Activated T-helper 9 cell treated with anti-CD3 and anti-CD28 coated beads, Interleukin-2, amount 50 U/mL, for 16 hours (primary cell): ENCODE measurements around the gene CRADD.
"Not testable (repeated sequence)": the region's sequence is repeated elsewhere in the genome, so short reads cannot be mapped to it uniquely, and the experiment has no call there.

ENCODE experiments used
- DNase-seq: peaks from one replicate; pipeline ENCODE4 v3.0.0-alpha.2; 2020; ENCODE audit warnings: low read depth

The CRADD gene

GRCh38 chr12:93902192-93902591 is 225.0 kb downstream of the CRADD start:
- no peak for DNase-seq

DNA sequence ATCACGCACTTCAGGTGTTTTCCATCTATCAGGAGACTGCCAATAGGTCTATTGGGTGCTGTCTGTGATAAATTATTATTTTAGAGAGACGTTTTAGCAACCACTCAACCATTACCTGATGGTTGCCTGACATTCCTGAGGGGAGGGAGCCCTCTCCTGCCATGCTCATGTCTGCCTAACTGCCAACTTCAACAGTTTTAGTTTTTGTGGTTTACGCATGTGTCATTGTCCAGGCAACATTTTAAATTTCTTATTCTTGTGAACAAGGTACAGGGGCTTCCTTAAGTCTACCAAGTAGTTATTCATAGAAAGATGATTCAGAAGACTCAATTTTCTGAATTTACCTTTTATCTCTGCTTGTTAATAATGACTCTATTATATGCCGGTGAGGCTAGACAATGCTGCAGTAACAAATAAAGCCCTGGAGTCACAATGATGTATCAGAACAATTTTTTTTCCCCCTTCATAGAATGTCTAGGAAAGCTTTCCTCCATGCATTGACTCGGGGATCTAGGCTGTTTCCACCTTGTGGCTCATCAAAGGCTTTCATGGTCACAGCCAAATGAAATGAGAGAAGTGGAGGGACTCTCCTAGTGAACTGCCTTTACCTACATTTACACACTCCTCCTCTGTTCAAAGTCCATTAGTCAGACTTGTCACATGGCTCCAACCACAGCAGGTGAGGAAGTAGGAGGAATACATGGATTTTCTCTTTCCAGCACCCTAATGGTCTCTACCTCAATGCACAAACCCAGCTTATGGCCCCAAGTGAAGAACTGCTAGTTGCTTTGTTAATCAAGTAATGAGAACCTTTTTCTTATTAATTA is 225.8 kb downstream of the CRADD start:
- no peak for DNase-seq

- DNase-seq: no peak
Observed at GRCh38 chr12:93904124-93904523, 226.9 kb downstream of the CRADD start.

- no peak for DNase-seq
Observed at GRCh38 chr12:93908264-93908663, 231.1 kb downstream of the CRADD start.

- no peak for DNase-seq
Observed at GRCh38 chr12:93908846-93909567, 231.8 kb downstream of the CRADD start.

DNA sequence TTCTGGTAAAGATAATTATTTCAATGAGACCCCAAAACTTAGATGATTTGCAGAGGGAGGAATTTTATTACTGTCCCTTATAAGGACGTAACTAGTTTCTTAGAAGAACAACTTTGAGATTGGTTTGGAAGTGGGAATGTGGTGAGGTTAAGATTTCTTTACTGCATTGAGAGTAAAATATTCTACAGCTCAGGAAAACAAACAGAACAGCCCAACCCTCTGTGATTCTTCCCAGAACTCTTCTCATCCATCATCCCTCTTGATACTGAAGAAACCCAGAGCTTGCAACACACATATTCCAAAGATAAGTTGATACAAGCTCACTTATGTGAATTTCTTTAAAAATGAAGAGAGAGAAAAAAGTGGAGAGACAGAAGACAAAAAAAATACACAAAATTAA is 234.2 kb downstream of the CRADD start:
- DNase-seq: no peak

GRCh38 chr12:93912086-93912733 is 235.0 kb downstream of the CRADD start:
- DNase-seq: no peak

- DNase-seq: no peak
Observed at GRCh38 chr12:93913845-93914244, 236.7 kb downstream of the CRADD start.

DNA sequence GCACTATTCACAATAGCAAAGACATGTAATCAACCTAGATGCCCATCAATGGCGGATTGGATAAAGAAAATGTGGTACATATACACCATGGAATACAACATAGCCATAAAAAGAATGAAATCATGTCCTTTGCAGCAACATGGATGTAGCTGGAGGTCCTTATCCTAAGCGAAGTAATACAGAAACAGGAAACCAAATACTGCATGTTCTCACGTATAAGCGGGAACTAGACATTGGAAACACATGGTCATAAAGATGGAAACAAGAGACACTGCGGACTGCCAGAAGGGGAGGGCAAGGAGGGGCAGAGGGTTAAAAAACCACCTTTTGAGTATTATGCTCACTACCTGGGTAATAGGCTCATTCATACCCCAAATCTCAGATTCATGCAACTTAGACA is 237.1 kb downstream of the CRADD start:
- DNase-seq: no peak

DNA sequence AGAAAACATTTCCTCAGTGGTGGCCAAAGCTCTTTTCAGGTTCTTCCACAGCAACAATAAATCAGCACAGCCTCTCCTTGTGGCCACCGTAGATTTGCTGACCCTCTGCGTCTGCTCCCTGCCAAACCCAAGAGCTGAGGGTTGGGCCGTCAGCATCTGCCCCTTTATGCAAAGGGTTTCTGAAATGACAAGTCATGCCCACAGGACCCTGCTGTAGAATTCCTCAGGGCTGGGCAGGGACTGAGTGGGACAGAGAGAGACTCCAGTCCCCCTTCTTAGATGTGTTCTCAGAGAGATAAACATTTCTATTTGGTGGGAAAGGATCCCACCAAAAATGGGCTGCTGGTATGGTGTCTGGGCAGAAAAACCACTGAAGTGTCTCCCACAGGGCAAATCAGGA is 238.2 kb downstream of the CRADD start:
- DNase-seq: no peak

DNA sequence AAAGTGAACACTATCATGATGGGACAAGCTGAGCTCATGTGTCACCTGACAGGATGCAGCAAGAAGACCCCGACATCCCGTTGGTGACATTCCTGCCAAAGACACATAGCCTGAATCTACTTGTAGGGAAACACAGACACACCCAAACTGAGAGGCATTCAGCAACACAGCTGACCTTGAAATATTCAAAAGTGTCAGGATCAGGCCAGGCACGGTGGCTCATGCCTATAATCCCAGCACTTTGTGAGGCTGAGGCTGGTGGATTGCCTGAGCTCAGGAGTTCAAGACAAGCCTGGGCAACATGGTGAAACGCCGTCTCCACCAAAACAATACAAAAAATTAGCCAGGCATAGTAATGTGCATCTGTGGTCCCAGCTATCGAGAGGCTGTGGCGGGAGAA is 239.2 kb downstream of the CRADD start:
- DNase-seq: no peak

GRCh38 chr12:93918262-93918661 is 241.1 kb downstream of the CRADD start:
- DNase-seq: no peak

GRCh38 chr12:93918900-93919299 is 241.7 kb downstream of the CRADD start:
- DNase-seq: no peak

DNA sequence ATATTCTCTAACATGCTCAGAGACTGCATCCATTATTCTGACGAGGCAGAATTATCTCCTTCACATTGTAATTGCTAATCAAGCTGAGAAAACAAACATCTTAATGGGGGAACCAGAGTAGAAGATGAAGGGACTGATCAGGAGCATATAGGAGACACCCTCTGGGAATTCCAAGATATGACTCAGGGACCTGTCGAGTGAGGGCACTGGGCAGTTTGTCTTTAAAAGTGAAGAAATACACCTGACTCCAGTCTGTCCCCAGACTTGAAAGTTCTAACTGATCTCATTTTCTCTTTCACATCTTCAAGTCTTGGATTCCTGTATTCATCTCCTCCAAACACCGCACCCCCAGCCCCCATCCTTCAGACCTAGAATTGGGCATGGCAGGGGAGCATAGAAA is 244.3 kb downstream of the CRADD start:
- DNase-seq: no peak

DNA sequence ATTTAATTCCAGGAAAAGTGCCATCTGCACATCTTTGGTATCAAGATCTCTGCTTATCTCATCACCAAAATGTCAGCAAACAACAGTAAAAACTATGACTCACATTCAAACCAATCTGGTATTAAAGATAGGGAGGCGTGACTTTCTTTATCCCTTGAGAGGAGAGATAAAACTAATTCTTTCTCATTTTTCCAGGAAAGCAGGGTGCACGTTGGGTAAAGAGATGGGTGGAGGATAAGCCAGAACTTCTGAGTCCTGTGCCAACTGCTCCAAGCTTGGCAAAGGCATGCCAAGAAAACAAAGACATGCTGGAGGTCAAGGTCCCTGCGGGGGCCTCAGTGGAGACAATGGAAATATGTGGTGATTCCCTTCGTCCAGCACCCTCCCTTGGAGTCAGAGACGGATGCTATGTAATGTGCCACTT is 245.4 kb downstream of the CRADD start:
- DNase-seq: no peak

GRCh38 chr12:93924367-93924766 is 247.2 kb downstream of the CRADD start:
- no peak for DNase-seq

- DNase-seq: no peak
Observed at GRCh38 chr12:93925585-93926205, 248.5 kb downstream of the CRADD start.

DNA sequence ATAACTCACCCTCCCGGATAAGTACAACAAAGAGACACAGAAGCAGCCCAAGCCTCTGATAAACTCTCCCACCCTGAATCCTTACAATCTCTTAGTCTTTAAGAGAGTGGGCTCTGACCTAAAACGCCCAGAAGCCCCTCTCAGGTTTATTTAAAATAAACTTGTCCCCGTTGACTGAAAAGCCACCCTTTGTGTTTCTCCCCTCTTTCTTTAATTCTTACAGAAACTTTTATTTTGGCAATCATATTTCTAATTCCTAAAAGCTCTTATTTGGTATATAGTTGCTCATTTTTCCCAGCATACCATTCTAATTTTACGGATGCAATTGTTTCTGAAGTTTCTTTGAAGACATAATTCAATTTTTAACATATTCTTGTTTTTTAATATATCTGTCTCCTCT is 249.1 kb downstream of the CRADD start:
- no peak for DNase-seq

- DNase-seq: not testable (repeated sequence)
Observed at GRCh38 chr12:93929081-93929480, 251.9 kb downstream of the CRADD start.

DNA sequence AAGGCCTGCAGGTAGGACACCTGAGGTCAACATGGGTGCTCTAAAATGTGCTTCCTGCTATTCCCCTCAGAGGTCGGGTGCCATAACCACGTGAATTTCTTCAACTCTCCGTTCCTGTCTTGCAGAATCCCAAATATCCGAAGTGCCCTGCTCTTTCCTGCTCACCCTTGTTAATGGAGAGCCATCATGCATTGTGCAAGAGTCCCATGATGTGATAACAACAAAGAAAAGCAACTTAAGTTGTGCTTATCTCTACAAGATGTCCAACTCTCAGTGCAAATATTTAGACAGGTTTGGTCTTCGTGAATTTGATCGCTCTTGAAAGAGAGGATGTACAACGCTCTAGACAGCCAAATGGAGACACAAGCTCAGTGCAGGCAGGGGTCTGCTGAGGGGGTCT is 260.6 kb downstream of the CRADD start:
- no peak for DNase-seq

DNA sequence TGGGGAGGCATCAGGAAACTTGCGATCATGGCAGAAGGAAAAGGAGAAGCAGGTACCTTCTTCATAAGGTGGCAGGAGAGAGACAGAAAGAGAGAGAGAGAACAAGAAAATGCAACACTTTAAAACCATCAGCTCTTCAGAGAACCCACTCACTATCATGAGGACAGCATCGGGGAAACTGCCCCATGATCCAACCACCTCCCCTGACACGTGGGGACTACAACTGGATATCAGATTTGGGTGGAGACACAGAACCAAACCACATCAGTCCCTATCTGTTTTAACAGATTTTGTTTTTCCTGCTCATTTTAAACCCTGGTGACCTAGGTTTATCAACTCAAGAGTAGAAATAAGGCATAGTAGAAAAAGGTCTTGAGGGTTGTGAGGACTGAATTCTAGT is 261.1 kb downstream of the CRADD start:
- no peak for DNase-seq

- no peak for DNase-seq
Observed at GRCh38 chr12:93938931-93939330, 261.8 kb downstream of the CRADD start.
